Ishikawa (cell line): ENCODE data around the gene ACMSD.

Source experiments
- CEBPB ChIP-seq: IDR thresholded peaks from 2 replicates; pipeline ENCODE4 v1.6.1; 2012
- CREB1 ChIP-seq: IDR thresholded peaks from 2 replicates; pipeline ENCODE4 v1.6.1; 2012; ENCODE audit warnings: low read depth
- EGR1 ChIP-seq: IDR thresholded peaks from 2 replicates; pipeline ENCODE4 v1.6.1; 2012
- EP300 ChIP-seq: IDR thresholded peaks from 2 replicates; pipeline ENCODE4 v1.6.1; 2012; ENCODE audit warnings: borderline replicate concordance
- FOXM1 ChIP-seq: IDR thresholded peaks from 2 replicates; pipeline ENCODE4 v1.6.1; 2012; ENCODE audit warnings: low read depth, borderline replicate concordance
- MAX ChIP-seq: IDR thresholded peaks from 2 replicates; pipeline ENCODE4 v1.6.1; 2012
- NFIC ChIP-seq: IDR thresholded peaks from 2 replicates; pipeline ENCODE4 v1.6.1; 2012
- RAD21 ChIP-seq: IDR thresholded peaks from 2 replicates; pipeline ENCODE4 v1.6.1; 2012; ENCODE audit warnings: low read depth
- REST ChIP-seq: IDR thresholded peaks from 2 replicates; pipeline ENCODE4 v1.6.1; 2012; ENCODE audit warnings: low read depth, mild to moderate bottlenecking
- TAF1 ChIP-seq: IDR thresholded peaks from 2 replicates; pipeline ENCODE4 v1.6.1; 2012; ENCODE audit warnings: low read depth, mild to moderate bottlenecking
- TEAD4 ChIP-seq: IDR thresholded peaks from 2 replicates; pipeline ENCODE4 v1.6.1; 2012
- YY1 ChIP-seq: IDR thresholded peaks from 2 replicates; pipeline ENCODE4 v1.6.1; 2012; ENCODE audit warnings: low read depth
- ZBTB7A ChIP-seq: IDR thresholded peaks from 2 replicates; pipeline ENCODE4 v1.6.1; 2012; ENCODE audit warnings: low read depth

- no peak for TF ChIP-seq MAX
- TF ChIP-seq EGR1 = no peak
- no peak for TF ChIP-seq TEAD4
- TF ChIP-seq EP300 = no peak
- TF ChIP-seq TAF1 = no peak
- TF ChIP-seq YY1 = no peak
- TF ChIP-seq CREB1 = no peak
- TF ChIP-seq NFIC = no peak
- no peak for TF ChIP-seq REST
- TF ChIP-seq FOXM1 = no peak
- no peak for TF ChIP-seq RAD21
- no peak for TF ChIP-seq ZBTB7A
- TF ChIP-seq CEBPB = no peak
These were observed 95.7 kb downstream of the ACMSD start for GRCh38 chr2:134934150-134934549.
